Measurements from ENCODE around the gene VPS26C. TPM values are rescaled to one million over a fixed set of nuclear protein-coding genes. Genes with fewer than 3 reads are reported as not detected.

The VPS26C gene
- total RNA-seq, 1 experiment from 2014 or later, result 58.0 TPM

- DNase-seq, result no peak
- H3K18ac ChIP-seq (ENCODE audit: insufficient read length, low read depth, low read length), result no peak overlapping the region
- no peaks in the 10 kb centered on the region for H3K9me3 Mint-ChIP-seq
- TF ChIP-seq, protein P1, sequence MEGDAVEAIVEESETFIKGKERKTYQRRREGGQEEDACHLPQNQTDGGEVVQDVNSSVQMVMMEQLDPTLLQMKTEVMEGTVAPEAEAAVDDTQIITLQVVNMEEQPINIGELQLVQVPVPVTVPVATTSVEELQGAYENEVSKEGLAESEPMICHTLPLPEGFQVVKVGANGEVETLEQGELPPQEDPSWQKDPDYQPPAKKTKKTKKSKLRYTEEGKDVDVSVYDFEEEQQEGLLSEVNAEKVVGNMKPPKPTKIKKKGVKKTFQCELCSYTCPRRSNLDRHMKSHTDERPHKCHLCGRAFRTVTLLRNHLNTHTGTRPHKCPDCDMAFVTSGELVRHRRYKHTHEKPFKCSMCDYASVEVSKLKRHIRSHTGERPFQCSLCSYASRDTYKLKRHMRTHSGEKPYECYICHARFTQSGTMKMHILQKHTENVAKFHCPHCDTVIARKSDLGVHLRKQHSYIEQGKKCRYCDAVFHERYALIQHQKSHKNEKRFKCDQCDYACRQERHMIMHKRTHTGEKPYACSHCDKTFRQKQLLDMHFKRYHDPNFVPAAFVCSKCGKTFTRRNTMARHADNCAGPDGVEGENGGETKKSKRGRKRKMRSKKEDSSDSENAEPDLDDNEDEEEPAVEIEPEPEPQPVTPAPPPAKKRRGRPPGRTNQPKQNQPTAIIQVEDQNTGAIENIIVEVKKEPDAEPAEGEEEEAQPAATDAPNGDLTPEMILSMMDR (conservative IDR thresholded peaks at IDR 0.05), result no peak
- H2BK120ac ChIP-seq (ENCODE audit: low read depth, low read length, poor library complexity, severe bottlenecking), result no peak overlapping the region
- H3K36me3 Mint-ChIP-seq (ENCODE audit: insufficient read depth in 1 of 3, low read depth in 3 of 3), result no peaks in the 10 kb centered on the region
- H3K56ac ChIP-seq (ENCODE audit: insufficient read length, low read depth, low read length), result no peak overlapping the region
- no peaks in the 10 kb centered on the region for H4K20me1 ChIP-seq (ENCODE audit: control insufficient read depth, insufficient read depth, insufficient read length)
- H3K4me1 Mint-ChIP-seq, result peaks cover 2 to 3% of the 10 kb centered on the region in 2 experiments; a peak in 1 of 4 replicates
- H2BK15ac ChIP-seq (ENCODE audit: low read depth, low read length), result no peak overlapping the region
- H2BK20ac ChIP-seq (ENCODE audit: low read depth, low read length, poor library complexity, severe bottlenecking), result no peak overlapping the region
- H3K23ac ChIP-seq (ENCODE audit: insufficient read length, low read depth, low read length), result no peak overlapping the region
- H4K8ac ChIP-seq (replicated peaks; ENCODE audit: insufficient read length, low read depth, low read length), result no peak overlapping the region
- H3K4me3 Mint-ChIP-seq, result no peak overlapping the region
- H3K14ac ChIP-seq (ENCODE audit: insufficient read depth, low read length), result no peak overlapping the region
- H2AK5ac ChIP-seq (ENCODE audit: insufficient read length, low read length), result no peak overlapping the region
- no peak overlapping the region for H4K91ac ChIP-seq (ENCODE audit: insufficient read length, low read depth, low read length)
- no peak overlapping the region for H3T11ph ChIP-seq (ENCODE audit: low read length)
- H3K9ac ChIP-seq (ENCODE audit: extremely low read depth, insufficient read length, low read length), result no peak overlapping the region
- H3K27me3 Mint-ChIP-seq (ENCODE audit: low read depth), result peaks cover 3% of the 10 kb centered on the region; the same call in 1 of the 2 replicates
- no peak overlapping the region for H2BK5ac ChIP-seq (ENCODE audit: insufficient read length, low read length)
- no peaks in the 10 kb centered on the region for H3K79me1 ChIP-seq (ENCODE audit: insufficient read depth, low read depth, low read length, poor library complexity, severe bottlenecking)
- no CpG with 5 or more reads among the region's 4 CpGs for WGBS (ENCODE audit: extremely low coverage, insufficient read length, low lambda C conversion rate)
- H2BK12ac ChIP-seq (ENCODE audit: insufficient read length, low read depth, low read length), result no peak overlapping the region
- H3K9me3 ChIP-seq (ENCODE audit: control insufficient read depth, low read depth, low read length), result no peaks in the 10 kb centered on the region
- no peak overlapping the region for H2AFZ ChIP-seq (ENCODE audit: low read length)
- H3K79me2 ChIP-seq (ENCODE audit: insufficient read depth, low read length), result no peaks in the 10 kb centered on the region
- no peak overlapping the region for H3K27ac ChIP-seq (ENCODE audit: insufficient read length, low read depth, low read length)
- H3K23me2 ChIP-seq (ENCODE audit: insufficient read length, low read depth, low read length, poor library complexity, severe bottlenecking), result no peaks in the 10 kb centered on the region
- no peak overlapping the region for H4K5ac ChIP-seq (ENCODE audit: insufficient read length, low read depth, low read length)
- no peaks in the 10 kb centered on the region for H3K4me1 ChIP-seq (ENCODE audit: insufficient read depth, low read length)
- H3K27ac Mint-ChIP-seq, result no peak overlapping the region; a peak in 1 of 7 replicates
- no peak overlapping the region for H3K4ac ChIP-seq (ENCODE audit: low read depth, low read length)
- H3K27me3 ChIP-seq (ENCODE audit: insufficient read depth, low read length), result no peaks in the 10 kb centered on the region
- H3K4me2 ChIP-seq (ENCODE audit: insufficient read depth, insufficient read length, low read length), result no peak overlapping the region
These were observed 33.1 kb upstream of the VPS26C start for GRCh38 chr21:37300114-37300751.

Data from H9 (cell line).